Muscle of arm (tissue), 12 donors: ENCODE data around the gene ENKUR. TPM values are rescaled to one million over a fixed set of nuclear protein-coding genes. Genes with fewer than 3 reads are reported as not detected.
"Not testable (repeated sequence)": the region's sequence is repeated elsewhere in the genome, so short reads cannot be mapped to it uniquely, and the experiment has no call there.

Experiments
- DNase-seq: peaks from one replicate; pipeline ENCODE4 v3.0.0-alpha.2; 2013
- polyA plus RNA-seq, 12 donors: library from polyadenylated mRNA; unstranded; fragments of 120-200 nt; gene quantifications; one replicate each; pipeline ENCODE4 v1.2.1, GENCODE V29; 2013; ENCODE audit not compliant: insufficient read length in 12 of 12

Gene ENKUR
- polyA plus RNA-seq, 12 donors: 0.15 to 0.51 (median 0.39) TPM; not detected in 2

- DNase-seq: peak; percentile 83
These were observed 41.0 kb downstream of the ENKUR start for GRCh38 chr10:24974976-24975375.

DNA sequence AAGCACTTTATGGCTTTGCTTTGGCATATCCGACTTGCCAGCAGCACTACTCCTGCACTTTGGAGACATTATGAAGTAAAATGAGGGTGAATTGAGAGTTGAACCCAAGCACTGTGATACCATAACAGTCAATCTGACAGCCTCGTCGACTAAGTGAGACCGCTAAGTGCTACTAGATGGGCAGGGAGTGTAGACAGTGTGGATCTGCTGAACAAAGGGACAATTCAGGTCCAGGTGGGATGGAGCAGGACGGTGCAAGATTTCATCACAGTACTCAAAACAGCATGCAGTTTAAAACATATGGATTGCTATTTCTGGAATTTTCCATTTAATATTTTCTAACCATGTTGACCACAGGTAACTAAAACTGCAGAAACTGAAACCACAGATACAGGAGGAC, 42.8 kb downstream of the ENKUR start:
- no peak for DNase-seq

- no peak for DNase-seq
These were observed 44.6 kb downstream of the ENKUR start for GRCh38 chr10:24971374-24971773.

DNA sequence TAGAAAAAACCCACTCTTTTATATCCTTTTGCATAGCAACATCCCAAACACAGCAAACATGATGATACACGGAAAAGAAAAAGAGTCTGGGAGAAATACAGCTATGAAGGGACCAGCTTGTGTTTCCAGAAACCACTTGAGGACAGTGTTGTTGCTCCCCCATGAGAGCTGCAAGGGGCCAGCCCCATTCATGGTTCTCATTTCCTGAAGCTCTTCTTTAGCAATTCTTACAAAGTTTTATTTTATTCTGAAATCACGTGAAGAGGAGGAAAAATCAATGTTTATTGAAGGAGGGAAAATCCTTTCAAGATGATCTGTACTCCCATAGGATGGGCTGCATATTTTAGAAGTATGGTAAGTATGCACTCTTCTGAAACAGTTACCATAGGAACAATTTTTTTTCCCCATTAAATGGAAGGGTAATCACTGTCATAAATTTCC, 46.1 kb downstream of the ENKUR start:
- DNase-seq: peak; percentile 76

- not testable (repeated sequence) for DNase-seq
These were observed 47.0 kb downstream of the ENKUR start for GRCh38 chr10:24968951-24969350.

GRCh38 chr10:24968349-24968748, 47.6 kb downstream of the ENKUR start:
- DNase-seq: no peak

- no peak for DNase-seq
These were observed 48.9 kb downstream of the ENKUR start for GRCh38 chr10:24966962-24967481.

DNA sequence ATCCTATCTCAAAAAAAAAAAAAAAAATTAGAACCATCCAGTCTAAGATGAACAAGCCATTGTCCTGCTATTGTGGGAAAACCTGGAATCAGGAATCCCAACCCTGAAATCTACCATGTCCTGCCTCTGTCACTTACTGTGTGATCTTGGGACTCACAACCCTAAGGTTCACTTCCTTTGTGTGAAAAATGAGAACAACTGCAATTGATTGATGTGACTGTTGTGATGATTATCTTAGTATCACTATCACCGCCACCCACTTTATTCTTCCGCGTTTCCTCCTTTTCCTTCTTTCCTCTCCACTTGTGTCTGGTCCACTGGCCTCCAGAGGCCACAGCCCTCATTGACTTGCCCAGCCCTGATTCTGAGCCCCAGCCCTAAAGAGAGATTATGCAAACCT, 50.9 kb downstream of the ENKUR start:
- DNase-seq: no peak

GRCh38 chr10:24963521-24964041, 52.4 kb downstream of the ENKUR start:
- no peak for DNase-seq

DNA sequence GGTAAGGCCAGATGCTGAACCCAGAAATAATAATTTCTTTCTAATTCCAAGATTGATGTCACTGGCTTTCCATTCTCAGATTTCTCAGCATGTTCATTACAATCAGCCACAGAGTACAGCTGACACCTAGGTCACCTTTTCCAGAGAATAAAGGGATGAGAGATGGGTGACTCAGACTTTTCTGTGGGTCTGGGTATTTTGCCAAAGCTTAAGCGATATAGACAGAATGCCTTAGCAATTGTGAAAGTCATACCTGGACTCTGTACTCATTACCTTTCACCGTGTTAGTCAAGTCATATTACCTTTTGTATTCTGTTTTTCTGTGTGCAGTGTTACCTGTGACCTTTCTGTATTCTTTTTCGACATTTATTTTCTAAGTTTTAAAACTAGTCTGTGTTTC, 53.0 kb downstream of the ENKUR start:
- no peak for DNase-seq

GRCh38 chr10:24961582-24961981, 54.4 kb downstream of the ENKUR start:
- no peak for DNase-seq

- DNase-seq: no peak
These were observed 56.6 kb downstream of the ENKUR start for GRCh38 chr10:24959382-24959730.

DNA sequence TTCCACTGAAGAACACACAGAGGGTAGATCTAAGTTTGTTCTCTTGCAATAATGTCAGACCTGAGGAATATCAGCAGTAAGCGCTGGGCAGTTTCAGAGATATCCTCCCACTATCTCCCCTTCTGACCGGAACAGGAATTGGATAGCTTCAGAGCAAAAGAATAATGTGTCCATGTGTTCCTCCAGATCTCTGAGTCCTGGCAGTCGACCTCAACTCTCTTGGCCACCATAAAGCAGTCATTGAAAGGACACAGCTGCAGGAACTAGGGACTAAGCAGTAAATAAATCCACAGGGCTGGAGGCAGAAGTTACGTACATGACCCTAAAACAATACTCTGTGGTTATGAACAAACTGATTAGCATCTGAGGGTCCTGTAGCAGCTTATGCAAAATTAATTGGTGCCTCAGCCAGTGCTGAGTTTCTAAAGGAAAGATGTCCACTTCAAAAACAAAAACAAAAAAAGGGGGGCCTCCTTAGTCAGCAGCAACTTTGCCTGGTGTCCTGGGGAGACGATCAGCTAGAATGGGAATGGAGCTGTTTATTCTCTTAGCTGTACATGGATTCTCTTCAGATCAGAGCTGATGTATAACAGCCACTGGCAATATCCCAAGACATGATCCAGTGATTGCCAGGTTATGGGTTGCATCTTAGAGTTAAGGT, 57.1 kb downstream of the ENKUR start:
- DNase-seq: peak; percentile 90

DNA sequence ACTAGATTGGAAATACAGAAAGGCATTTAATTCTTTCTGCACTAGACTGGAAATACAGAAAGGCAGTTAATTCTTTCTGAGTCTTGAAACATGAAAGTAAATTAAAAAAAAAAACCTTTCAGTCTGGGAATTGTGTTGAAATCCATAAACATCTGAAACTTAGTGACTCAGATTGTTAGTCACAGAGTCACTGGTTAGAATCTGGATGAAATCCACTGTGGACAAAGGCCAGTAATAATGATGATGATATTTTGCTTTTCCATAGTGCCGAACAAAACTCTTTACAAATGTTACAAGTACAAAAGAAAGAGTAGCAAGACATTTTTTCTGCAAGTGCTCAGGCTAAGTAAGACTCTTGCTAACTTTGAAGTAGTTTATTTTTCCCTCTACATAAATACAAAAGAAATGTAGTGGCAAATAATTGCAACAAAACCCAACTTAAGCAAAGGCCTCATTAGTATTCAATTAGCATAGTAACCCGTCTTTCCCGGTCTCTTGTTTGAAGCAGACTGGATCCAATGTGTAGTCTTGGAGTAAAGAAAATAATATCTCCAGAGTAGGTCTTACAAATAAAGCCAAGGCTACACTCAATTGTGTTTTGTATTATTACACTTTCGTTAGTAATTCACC, 57.8 kb downstream of the ENKUR start:
- DNase-seq: peak; percentile 93

DNA sequence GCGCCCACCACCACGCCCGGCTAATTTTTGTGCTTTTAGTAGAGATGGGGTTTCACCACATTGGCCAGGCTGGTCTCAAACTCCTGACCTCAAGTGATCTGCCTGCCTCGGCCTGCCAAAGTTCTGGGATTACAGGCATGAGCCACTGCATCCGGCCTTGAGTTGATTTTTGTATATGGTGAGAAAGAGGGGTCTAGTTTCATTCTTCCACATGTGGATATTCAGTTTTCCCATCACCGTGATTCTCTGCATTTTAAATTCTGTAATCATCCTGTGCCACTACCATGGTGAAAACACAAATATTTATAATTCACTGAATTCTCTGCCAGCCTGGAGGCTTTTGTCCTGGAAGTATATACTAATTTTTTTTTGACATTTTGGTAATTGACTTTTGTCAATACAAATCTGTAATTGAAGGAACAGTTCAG, 58.3 kb downstream of the ENKUR start:
- not testable (repeated sequence) for DNase-seq

- no peak for DNase-seq
These were observed 62.3 kb downstream of the ENKUR start for GRCh38 chr10:24953675-24954074.

- DNase-seq: peak; percentile 80
These were observed 63.0 kb downstream of the ENKUR start for GRCh38 chr10:24952707-24953645.

DNA sequence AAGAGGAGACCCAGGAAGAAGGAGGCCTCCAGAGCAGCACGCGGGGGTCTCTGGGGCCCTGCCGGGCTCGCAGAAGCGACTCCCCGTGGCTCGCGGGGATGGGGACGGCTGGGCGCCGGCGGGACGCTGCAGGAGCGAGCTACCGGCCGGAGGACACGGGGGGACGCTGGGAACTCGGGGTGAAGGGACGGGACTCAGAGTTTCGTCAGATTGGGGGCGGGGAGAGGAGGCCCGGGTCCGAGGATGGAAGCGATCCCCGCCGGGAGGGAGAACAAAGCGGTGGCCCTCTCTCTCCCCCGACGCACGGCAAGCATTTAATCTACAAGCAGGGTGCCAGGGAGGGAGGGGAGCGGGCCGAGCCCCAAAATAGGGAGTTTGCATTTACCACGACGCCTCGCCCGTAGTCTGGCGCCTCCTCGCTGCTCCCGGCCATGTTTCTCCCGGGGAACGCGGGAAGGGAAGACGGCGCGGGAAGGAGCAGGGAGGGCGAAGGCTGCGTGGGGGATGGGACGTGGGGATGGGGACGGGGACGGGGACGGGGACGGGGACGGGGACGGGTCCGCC, 63.7 kb downstream of the ENKUR start, which contains the start of gene PRTFDC1:
TSS of gene PRTFDC1 (minus strand) at position 464 of the 564 bp plus-strand sequence. CDS start at position 433, 31 bp downstream.
- peak; percentile 70 for DNase-seq

DNA sequence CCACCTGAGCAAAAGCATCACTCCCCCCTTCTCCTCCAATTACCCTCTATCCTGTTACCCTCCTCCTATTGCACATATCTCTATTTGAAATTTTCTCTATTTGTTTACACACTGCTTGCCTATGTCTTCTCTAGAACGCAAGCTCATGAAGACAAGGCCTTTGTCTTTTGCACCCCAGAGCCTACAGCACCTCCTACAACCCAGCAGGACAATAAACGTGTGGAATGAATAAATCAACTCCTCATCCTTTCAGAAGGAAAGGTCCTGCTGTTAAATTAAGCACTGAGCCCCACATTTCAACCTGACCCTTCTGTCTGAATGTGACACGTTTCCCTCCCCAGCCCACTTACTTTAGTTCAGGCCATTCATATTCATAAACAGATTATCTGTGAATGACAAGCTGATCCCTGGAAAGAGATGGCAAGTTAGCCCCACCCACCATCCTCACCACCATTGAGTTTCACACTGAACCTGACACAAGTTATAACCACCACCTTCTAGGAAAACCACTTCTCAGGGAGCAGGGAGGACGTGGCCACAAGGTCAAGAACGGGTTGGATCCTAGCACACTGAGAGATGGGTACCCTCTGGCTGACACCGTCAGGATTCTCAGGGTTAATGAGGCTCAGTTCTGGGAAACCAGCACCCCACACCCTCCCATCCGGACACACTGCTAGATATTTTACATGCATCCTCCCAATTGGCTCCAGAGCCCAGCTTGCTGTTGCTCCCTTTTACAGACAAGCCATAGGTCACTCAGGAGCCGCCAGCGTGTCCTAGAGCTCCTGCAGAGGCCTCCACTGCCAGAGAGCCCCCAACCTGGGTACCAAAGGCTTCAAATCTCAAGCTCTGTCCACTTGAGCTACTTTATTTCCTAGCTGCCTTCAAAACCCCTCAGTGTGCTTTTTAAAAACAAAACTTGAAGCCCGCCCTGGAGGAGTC, 64.5 kb downstream of the ENKUR start:
- DNase-seq: peak; percentile 53

GRCh38 chr10:24950439-24950838, 65.5 kb downstream of the ENKUR start:
- DNase-seq: no peak
